Ammon's horn (tissue), 1 donor: ENCODE measurements around the gene NR2F1.

ENCODE experiments used
- DNase-seq: peaks from one replicate; pipeline ENCODE4 v3.0.0-alpha.2; 2016; ENCODE audit warnings: low spot score

Gene NR2F1

GRCh38 chr5:93642526-93642925 lies 59.5 kb downstream of the NR2F1 start:
- no peak for DNase-seq
